ENCODE results near the gene CNTN5.
"Not testable (repeated sequence)": the region's sequence is repeated elsewhere in the genome, so short reads cannot be mapped to it uniquely, and the experiment has no call there.

Gene CNTN5

DNA sequence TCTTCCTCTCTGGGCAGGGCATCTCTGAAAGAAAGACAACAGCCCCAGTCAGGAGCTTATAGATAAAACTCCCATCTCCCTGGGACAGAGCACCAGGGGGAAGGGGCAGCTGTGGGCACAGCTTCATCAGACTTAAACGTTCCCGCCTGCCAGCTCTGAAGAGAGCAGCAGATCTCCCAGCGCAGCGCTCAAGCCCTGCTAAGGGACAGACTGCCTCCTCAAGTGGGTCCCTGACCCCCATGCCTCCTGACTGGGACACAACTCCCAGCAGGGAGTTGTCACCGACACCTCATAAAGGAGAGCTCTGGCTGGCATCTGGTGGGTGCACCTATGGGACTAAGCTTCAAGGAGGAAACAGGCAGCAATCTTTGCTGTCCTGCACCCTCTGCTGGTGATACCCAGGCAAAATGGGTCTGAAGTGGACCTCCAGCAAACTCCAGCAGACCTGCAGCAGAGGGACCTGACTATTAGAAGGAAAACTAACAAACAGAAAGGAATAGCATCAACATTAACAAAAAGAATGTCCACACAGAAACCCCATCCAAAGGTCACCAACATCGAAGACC, 1236.6 kb downstream of the CNTN5 start:
- DNase-seq, result not testable (repeated sequence)

GRCh38 chr11:100269516-100269915, 1248.8 kb downstream of the CNTN5 start:
- no peak for DNase-seq

- DNase-seq, result no peak
These were observed 1252.5 kb downstream of the CNTN5 start for GRCh38 chr11:100273066-100273815.

DNA sequence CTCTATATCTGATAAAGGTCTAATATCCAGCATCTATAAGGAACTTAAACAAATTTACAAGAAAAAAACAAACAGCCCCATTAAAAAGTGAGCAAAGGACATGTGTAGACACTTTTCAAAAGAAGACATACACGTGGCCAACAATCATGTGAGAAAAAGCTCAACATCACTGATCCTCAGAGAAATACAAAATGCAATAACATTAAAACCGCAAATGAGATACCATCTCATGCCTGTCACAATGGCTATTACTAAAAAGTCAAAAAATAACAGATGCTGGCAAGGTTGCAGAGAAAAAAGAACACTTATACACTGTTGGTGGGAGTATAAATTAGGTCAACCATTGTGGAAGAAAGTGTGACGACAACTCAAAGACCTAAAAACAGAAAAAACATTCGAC, 1253.7 kb downstream of the CNTN5 start:
- not testable (repeated sequence) for DNase-seq

DNA sequence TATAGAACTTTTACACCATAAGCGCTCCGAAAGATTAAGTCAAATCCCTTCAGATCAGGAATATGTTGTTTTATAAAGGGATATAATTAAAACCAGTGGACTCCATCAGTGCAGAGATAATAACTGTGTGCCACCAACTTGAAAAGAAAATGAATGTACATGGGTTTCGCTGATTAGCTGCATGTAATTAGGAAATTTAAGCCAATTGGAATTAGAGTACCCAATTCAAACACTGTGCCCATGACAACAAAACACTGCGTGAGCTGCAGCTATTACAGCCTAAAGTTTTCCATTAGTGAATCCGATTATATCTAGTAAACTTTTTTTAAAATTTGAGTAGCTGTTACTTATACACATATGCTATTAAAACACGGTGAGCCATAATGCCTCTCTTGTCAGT, 1274.0 kb downstream of the CNTN5 start:
- DNase-seq, result no peak

DNA sequence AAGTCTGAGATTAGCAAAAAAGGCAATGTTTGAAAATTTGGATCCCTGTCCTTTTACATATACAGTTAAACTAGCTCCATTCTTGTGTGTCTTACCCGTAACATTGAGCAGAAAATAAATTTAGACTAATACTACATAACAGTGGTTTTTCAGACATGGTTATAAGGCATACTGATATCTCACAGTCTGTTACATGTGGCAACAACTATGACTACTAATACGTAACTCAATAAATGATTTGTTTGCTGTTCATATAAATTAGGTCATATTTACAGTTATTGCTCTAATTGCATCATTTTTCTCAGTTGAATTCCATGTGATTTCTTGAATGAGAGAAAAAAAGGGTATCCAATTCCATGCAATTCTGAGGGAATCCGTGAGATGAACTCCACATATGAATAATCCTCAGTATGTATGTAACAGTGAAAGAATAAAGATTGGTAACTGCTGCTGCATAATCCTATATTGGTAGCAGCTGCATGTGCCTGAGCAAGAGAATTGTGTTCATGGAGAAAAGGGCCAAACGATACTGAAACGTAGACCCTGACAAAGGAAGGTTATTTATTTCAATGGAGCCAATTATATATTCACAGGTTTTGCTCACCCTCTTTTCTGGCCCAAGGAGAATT, 1275.4 kb downstream of the CNTN5 start:
- DNase-seq, result no peak

- no peak for DNase-seq
These were observed 1276.8 kb downstream of the CNTN5 start for GRCh38 chr11:100297516-100297915.

DNA sequence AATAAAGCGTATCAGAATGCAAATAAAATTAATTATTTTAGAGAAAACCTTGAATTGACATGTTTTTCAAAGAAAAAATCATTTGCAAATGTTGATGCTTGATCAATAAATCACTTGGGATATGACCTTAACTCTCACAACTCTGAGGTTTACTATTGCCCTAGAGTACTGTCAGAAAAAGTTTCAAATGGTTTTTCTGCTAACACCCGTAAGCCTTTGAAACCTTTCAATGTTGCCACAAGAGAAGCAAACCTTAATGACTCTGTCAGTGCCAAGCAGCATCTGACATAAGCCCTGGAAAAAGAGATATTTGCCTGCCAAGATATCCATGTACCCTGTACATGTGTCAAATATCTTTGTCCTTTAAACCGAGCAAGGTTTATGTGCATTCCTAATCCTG, 1282.1 kb downstream of the CNTN5 start:
- no peak for DNase-seq

GRCh38 chr11:100303897-100304296, 1283.1 kb downstream of the CNTN5 start:
- DNase-seq, result no peak

DNA sequence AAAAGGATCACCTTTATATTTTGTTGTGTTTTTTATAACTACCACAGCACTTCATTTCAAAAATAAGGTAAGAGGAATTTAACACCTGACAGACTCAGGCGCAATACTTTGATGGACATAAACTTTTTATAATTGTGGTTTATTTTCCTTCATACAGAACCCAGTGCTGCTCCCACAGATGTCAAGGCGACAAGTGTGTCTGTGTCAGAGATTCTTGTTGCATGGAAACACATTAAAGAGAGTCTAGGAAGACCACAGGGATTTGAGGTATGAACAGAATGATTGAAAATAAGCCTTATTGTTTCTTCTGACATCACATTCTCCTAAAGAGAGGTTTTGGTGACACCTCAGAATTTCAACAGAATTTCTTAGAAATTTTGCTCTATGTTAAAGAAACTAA, 1287.5 kb downstream of the CNTN5 start:
- no peak for DNase-seq

GRCh38 chr11:100315946-100316345, 1295.2 kb downstream of the CNTN5 start:
- no peak for DNase-seq

GRCh38 chr11:100316952-100317351, 1296.2 kb downstream of the CNTN5 start:
- DNase-seq, result no peak

GRCh38 chr11:100319691-100320090, 1298.9 kb downstream of the CNTN5 start:
- no peak for DNase-seq

DNA sequence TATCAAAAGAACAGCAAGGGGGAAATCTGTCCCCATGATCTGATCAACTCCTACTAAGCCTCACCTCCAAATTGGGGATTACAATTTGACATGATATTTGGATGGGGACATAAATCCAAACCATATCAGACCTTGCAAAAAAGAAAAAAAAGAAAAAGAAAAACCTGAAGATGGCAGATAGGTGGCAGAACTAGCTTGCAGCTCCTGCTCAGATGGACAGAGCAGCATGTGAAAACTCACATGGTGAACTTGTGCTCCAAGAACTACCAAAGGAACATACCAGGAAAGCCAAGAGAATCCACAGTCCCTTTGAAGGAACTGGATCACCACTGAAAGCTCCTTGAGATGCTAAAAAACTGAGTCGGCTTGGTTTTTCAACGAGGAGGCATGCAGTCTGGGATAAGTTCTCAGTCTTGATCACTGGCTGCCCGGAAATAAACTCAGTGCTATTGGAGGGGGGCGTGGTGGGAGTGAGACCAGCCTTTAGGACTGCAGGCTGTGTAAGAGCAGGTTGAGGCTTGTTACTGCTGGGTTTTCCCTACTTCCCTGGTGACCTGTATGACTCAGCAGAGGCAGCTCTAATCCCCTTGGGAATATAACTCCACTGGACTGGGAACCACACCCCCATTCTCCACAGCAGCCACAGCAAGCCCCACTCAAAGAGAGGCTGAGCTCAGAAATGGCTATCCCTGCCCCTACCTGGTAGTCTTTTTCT, 1308.0 kb downstream of the CNTN5 start:
- no peak for DNase-seq

DNA sequence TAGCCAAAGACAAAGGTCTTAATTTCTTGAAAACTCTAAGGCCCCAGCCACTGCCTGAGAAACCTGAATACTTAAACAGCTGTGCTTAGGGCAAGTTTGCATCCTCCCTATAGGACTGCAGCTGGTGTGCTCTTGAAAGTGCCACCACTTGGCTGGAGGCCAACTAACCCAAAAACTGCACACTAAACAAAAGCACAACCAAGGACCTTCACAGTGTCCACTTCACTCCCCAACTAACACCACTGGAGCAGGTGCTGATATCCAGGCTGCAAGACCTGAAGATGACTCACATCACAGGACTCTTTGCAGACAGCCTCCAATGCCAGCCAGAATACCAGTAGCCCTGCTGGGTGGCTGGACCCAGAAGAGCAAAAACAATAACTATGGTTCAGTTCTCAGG, 1308.6 kb downstream of the CNTN5 start:
- no peak for DNase-seq

- DNase-seq, result no peak
These were observed 1316.1 kb downstream of the CNTN5 start for GRCh38 chr11:100336873-100337272.

DNA sequence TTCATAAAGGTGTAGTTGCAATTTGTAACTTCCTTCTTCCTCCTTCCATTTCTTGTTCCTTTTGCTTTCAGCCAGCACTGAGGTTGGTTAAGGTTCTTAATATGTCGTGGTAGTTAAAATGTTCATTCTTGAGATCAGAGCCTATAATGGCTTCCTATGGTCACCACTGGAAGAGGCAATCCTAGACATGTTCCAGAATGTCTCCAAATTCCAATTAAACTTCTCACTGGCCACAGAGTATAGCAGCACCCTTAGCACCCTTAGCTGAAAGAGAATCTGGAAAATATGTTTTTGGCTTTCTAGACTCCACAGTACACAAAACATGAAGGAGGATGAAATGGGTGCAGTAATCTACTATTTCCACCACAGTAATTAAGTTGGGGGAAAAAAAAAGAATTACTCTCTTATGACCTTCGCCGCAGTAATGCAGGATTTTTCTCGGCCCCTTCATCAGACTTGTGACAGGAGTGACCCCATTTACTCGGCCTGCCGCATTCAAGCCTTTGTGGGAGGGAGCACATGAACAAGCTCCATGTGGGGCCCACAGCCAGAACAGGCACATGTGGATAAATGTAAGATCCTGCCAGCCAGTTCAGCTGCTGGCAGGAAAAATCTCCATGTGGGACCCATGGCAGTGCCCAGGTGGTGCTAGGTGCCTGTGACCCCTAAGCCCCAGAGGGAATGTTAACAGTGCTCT, 1317.5 kb downstream of the CNTN5 start:
- DNase-seq, result no peak

GRCh38 chr11:100340466-100341319, 1319.9 kb downstream of the CNTN5 start:
- DNase-seq, result no peak

GRCh38 chr11:100353083-100353482, 1332.3 kb downstream of the CNTN5 start:
- DNase-seq, result no peak

GRCh38 chr11:100354736-100355135, 1334.0 kb downstream of the CNTN5 start:
- no peak for DNase-seq

DNA sequence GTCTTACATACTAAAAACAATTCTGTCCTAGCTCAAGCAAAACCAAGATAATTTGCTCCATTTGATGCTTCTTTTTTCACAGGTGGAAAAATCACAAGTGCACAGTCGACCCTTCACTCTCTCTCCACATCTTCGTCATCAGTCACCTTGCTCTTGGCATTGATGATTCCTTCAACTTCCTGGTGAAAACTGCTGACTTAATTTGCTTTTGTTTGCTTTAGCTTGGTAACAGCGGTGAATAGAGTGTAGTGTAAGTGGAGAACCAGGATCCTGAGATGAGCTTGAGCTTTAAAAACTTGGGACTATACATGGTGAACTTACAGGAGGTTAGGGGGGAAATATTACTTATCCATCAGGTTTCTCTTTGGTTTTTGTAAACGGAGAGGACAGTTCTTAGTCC, 1335.3 kb downstream of the CNTN5 start:
- DNase-seq, result no peak

- no peak for DNase-seq
These were observed 1338.5 kb downstream of the CNTN5 start for GRCh38 chr11:100359281-100359680.

All from NCI-H1092 treated with DMSO at 0.1 percent for 48 hours (cell line).